Activated CD4-positive, alpha-beta T cell treated with anti-CD3 and anti-CD28 coated beads, Interleukin-2, amount 50 U/mL, for 16 hours (primary cell): ENCODE results near the gene GTF2IRD2.
"Not testable (repeated sequence)": the region's sequence is repeated elsewhere in the genome, so short reads cannot be mapped to it uniquely, and the experiment has no call there.

Experiments
- DNase-seq: peaks from one replicate; pipeline ENCODE4 v3.0.0-alpha.2; 2020

Gene GTF2IRD2

DNA sequence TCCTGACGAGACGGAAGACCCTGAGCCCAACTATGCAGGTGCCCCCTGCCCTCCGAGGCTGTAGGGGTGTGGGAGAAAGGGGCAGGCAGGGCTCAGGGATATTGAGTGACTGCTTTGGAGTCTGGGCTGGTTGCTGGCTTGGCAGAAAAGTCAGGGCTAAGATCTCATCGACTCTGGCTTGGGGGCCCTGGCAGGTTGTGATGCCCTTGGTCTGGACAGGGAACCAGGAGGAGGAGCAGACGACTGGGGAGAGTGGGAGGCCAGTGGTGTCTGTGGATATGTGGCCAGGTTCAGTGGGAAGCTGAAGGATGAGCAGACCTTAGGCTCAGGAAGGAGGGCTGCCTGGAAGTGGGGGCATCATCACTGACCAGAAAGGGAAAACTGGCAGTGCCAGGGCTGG is 67.8 kb downstream of the GTF2IRD2 start:
- DNase-seq, result not testable (repeated sequence)

DNA sequence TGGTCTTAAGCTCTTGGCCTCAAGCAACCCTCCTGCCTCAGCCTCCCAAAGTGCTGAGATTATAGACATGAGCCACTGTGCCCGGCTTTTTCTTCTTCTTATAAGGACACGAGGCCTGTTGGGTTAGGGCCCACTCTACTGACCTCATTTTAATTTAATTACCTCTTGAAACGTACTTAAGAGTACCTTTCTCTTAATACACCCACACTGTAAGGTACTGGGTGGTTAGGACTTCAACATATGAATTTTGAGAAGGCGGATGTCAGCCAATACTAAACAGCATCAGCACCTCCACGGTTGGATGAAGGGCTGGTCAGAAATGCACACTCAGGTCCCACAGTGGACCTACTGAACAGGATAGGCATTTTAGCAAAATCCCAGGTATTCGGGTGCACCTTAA is 69.7 kb downstream of the GTF2IRD2 start:
- DNase-seq, result not testable (repeated sequence)

DNA sequence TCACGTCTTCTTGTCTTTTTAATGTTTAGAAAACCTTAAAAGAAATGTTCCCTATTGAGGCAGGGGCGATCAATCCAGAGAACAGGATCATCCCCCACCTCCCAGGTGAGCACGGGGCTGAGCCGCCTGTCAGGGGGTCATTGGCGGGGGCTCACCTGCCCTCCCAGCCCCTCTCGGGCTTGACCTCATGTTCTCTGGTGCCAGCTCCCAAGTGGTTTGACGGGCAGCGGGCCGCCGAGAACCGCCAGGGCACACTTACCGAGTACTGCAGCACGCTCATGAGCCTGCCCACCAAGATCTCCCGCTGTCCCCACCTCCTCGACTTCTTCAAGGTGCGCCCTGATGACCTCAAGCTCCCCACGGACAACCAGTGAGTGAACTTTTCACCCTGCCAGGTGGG is 72.4 kb downstream of the GTF2IRD2 start:
- not testable (repeated sequence) for DNase-seq

DNA sequence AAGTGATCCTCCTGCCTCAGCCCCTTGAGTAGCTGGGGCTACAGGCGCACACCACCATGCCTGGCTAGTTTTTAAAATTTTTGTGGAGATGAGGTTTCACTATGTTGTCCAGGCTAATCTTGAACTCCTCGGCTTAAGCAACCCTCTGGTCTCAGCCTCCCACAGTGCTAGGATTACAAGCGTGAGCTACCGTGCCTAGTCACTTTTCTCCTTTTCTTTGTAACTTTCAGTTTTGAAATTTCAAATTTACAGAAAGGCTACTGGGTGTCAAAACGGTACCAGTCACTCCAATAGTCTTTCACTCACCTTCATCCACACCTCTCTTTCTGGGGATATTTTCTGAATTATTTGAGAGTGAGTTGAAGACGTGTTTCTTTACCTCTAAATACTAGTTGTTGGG is 76.3 kb downstream of the GTF2IRD2 start:
- not testable (repeated sequence) for DNase-seq

DNA sequence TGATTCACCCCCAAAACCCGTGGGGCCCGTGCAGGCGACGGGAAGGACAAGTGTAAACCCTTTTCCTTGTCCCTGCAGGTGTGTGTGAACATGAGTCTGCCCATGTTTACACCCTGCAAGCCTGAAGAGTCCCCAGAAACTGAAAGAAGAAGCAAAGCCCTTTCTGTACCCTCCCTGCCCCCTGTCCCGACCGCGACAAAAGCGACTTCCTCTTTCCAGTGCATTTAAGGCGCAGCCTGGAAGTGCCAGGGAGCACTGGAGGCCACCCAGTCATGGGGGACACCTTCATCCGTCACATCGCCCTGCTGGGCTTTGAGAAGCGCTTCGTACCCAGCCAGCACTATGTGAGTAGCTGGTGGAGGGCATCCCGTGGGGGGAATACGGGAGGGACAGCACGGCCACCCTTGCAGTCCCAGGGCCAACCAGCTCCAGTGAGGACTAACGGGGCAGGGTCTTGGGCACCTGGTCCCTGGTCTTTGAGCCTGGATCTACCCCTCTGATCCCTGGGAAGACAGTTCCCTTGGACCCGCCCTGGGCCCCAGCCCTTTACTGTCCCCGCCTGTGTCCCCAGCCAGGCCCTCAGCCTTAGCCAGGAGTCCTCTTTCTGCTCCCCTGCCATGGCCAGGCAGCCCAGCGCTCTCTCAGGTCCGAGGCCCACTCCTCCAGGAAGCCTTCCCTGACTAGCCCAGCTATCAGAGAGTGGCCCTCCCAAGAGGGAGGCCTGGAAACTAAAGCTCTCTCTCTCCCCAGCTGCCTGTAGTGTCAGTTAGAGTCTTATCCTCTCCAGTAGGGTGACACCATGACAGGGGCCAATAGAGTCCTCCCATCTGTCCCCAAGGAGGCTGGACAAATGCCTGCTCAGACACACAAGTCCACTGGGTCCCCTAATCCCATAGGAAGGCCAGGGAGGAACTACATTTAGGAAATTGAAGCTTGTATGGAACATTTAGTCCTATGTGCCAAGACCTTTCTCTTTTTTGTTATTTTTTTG is 77.3 kb downstream of the GTF2IRD2 start, which contains the start of gene NCF1:
TSS of gene NCF1 (plus strand) at position 252 of the 991 bp plus-strand sequence. CDS start at position 273, 21 bp downstream.
- DNase-seq, result not testable (repeated sequence)

DNA sequence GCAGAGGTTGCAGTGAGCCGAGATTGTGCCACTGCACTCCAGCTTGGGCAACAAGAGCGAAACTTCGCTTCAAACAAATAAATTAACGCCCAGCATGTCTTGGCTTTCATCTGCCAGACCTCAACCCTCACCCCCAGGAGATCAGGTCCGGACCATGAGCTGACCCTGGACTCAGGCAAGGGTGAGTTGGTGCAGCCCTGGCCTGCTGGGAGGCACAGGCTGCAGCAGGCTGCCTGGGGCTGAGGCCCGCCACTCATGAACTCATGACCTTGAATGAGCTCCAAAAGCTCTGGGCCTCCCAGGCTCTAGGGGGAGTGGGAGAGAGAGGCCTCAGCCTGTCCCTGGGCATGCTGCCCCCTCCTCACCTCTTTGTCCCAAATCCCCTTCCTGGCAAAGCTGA is 79.3 kb downstream of the GTF2IRD2 start:
- not testable (repeated sequence) for DNase-seq

DNA sequence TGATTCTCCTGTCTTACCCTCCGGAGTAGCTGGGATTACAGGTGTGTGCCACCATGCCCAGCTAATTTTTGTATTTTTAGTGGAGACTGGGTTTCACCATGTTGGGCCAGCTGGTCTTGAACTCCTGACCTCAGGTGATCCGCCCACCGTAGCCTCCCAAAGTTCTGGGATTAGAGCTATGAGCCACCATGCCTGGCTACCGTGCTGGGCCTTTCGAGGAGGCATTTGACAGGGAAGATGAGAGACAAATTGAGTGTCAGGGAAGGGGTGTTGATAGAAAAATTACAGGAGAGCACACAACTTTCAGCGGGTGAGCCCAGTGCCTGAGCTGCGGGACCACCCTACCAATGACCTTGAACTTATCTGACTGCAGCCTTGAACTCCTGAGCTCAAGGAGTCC is 81.3 kb downstream of the GTF2IRD2 start:
- DNase-seq, result not testable (repeated sequence)

DNA sequence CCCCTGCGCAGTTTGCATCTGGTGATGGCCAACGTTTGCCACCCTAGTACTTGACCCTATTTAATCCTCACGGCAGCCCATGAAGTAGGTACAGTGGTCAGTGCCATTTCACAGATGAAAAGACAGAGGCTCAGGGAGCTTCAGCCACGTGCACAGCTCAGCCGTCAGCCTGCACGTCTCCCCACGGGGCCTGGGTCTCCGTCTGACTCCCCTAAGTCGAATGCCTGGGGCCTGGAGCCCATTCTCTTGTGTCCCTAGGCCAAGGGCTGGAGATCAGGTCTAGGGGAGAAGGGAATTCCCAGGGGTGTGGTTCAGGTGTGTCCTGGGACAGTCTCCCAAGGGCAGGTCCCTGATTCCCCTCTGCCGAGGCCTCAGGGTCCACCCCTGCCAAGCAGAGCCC is 84.4 kb downstream of the GTF2IRD2 start:
- not testable (repeated sequence) for DNase-seq

DNA sequence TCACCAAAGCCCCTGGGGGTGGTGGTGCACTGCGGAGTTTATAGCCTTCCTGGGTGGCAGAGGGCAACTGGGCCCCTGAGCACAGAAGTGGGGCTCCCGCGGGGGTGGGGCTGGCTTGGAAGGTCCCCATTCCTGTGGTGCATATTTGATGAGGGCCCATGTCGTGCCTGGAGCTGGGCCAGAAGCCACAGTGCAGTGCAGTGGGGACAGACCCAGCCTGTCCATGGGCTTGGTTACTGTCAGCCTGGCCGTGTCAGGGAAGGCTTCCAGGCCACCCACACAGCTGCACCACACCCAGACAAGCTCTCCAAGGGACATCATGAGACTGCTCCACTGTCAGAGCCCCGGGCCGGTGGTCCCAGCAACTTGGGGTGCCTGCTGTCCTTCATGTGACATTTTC is 84.9 kb downstream of the GTF2IRD2 start:
- DNase-seq, result not testable (repeated sequence)

DNA sequence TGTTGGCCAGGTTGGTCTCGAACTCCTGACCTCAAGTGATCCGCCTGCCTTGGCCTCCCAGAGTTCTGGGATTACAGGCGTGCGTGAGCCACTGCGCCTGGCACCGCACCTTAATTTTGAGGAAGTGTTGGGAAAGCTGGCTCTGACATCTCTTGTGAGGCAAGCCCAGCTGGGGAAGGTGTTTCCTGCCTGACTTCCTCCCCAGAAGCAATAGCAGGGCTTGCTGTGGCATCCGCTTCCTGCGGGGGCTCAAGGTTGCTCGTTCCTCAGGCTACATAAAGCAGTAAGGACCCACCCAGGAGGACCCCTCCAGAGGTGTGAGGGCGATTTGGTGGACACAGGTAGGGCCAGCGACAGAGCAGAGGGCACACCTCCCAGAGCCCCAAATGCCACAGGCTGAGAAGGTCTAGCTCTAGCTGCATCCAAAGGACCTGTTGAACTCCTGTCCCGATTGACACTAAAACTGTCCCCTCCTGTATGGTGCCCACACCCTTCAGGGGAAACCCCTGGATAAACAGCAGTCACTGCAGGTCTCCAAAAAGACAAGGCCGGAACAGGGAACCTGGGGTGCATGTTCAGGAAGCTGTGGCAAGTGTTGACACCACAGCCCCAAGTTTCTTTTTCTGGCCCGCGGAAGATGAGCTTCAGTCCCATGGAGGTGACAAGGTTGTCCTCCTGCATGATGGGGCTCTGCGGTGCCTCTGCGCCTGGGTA is 86.0 kb downstream of the GTF2IRD2 start:
- not testable (repeated sequence) for DNase-seq

DNA sequence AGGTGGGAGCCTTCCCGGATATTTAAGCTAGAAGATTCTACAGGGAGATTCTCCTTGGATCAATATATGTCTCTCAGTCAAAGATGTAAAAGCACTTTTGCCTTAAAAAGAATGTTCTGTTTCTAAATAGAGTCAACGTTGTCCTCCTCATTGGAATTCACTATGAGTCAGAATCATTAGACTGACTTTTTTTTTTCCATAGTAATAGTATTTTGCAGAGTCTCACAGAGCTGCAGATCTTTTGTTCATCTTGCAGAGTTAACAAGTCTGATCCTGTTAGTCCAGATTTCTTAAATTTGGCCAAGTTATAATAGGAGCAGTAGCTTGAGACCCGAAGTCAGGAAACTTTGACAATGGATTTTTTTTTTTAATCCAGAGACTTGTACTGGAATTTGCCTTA is 92.4 kb downstream of the GTF2IRD2 start:
- DNase-seq, result not testable (repeated sequence)

DNA sequence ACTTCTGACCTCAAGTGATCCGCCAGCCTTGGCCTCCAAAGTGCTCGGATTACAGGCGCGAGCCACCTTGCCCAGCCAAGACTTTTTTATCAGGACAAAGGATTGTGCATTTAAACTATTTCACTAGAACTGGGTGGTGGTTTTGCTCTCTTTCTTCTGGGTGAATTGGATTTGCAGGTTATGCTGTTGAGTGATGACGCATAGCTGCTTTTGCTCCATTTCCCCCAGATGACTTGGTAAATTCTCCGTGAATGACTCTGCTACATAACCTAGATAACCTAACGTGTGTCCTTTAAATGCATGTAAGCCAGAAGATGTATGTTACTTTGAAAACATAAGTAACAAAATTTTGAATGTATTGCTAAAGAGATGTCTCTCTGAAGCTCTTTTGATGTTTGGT is 93.1 kb downstream of the GTF2IRD2 start:
- DNase-seq, result not testable (repeated sequence)

DNA sequence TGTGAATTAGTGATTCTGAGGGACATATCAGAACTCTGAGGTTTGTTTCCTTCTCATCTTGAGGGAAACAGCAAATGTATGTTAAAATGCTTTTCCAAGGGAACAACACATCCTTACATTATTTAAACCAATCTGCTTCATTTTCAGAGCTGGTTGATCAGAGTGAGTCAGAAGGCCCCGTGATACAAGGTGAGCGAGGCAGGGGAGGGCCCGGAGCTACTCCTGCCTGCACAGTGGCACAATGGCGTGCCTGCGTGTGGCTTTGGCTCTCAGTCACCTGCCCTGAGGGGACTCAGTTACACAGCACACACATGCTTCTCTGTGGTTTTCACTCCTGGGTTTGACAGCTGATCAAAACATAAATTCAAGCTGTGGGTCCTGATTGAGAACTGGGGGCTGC is 94.7 kb downstream of the GTF2IRD2 start:
- DNase-seq, result not testable (repeated sequence)

DNA sequence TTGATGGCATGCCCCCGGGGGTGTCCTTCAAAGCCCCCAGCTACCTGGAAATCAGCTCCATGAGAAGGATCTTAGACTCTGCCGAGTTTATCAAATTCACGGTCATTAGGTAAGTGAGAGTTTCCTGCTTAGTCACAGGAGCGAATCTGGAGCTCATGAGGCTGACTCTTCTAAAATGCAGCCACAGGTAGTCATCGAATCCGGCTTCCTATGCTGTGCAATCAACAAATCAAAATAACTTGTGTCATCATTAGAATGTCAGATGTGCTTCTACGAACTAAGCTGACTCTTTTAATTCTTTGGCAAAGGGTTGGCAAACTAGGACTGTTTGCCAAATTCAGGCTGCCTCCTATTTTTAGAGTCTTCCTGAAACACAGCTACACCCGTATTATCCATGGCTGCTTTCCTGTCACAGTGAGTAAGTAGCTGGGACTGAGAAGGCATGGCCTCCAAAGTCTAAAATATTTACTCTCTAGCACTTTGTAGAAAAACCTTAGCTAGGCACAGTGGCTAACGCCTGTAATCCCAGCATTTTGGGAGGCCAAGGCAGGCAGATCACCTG is 97.4 kb downstream of the GTF2IRD2 start:
- not testable (repeated sequence) for DNase-seq
